ENCODE data around the gene SETD3. TPM values are rescaled to one million over a fixed set of nuclear protein-coding genes. Genes with fewer than 3 reads are reported as not detected.
A peak's percentile ranks its signal among the peaks of the same experiment; 100 is the strongest.

The SETD3 gene
- 10 to 100 TPM; 30.6 to 66.2 (median 42.9) TPM for total RNA-seq

- peak within 1 kb of the TSS; percentile 84 to 96 for H3K27ac ChIP-seq
- ATAC-seq (replicated peaks in 6 of 8) = peak in 3 of 8 experiments; percentile 0
- H3K4me1 ChIP-seq (replicated peaks in 1 of 2) = peaks cover 13 to 23% of the 10 kb centered on the region in 2 donors
- in situ Hi-C loops (cut with MboI; ENCODE audit: low pct_unique_long_range_greater_than_20kb in 2 of 9, low sequenced_read_pairs in 9 of 9, unreplicated experiment in 9 of 9) = no loop called here
- peak within 1 kb of the TSS; percentile 67 to 85 (median 83) for H3K4me3 ChIP-seq
- WGBS, 10 experiments = 0 to 8% (median 0%) methylated on average over 3 to 14 of the region's 122 CpGs; no CpG with 5 or more reads in 7 of the 10 experiments
Measured at GRCh38 chr14:99479906-99480869, at the start of gene SETD3. SETD3 (minus strand) TSS chr14:99480859; CDS start chr14:99465805, 15,054 bp downstream.

- WGBS, 10 experiments = 90 to 100% (median 100%) methylated on average over 1 to 2 of the region's 4 CpGs; no CpG with 5 or more reads in 4 of the 10 experiments
- in situ Hi-C loops (cut with MboI; ENCODE audit: low pct_unique_long_range_greater_than_20kb in 2 of 9, low sequenced_read_pairs in 9 of 9, unreplicated experiment in 9 of 9) = loop anchor here in 3 of 9 experiments (10.0 to 25.0 kb wide), 2 partner anchors 105 to 107 kb away; partner anchors contain the start of gene HHIPL1 (in 2 of the 3)
- Histone ChIP-seq H3K4me1 (replicated peaks in 1 of 2) (peaks cover 54 to 66% of the 10 kb centered on the region in 2 donors), H3K4me3 (no peak overlapping the region), H3K27ac (peak overlapping the region; percentile 78 to 88)
- ATAC-seq (replicated peaks in 6 of 8) = no peak
Measured at GRCh38 chr14:99529899-99530298, 49.2 kb upstream of the SETD3 start.

GRCh38 chr14:99527427-99528076 lies 46.9 kb upstream of the SETD3 start:
- in situ Hi-C loops (cut with MboI; ENCODE audit: low pct_unique_long_range_greater_than_20kb in 2 of 9, low sequenced_read_pairs in 9 of 9, unreplicated experiment in 9 of 9) = loop anchor here in 3 of 9 experiments (10.0 to 25.0 kb wide), 2 partner anchors 107 to 110 kb away; partner anchors contain the start of gene HHIPL1 (in 2 of the 3)
- ATAC-seq (replicated peaks in 6 of 8) = no peak
- WGBS, 10 experiments = 40 to 100% (median 80%) methylated on average over 1 to 16 of the region's 19 CpGs; no CpG with 5 or more reads in 5 of the 10 experiments

GRCh38 chr14:99527026-99527425 lies 46.4 kb upstream of the SETD3 start:
- H3K27ac ChIP-seq = no peak overlapping the region
- in situ Hi-C loops (cut with MboI; ENCODE audit: low pct_unique_long_range_greater_than_20kb in 2 of 9, low sequenced_read_pairs in 9 of 9, unreplicated experiment in 9 of 9) = loop anchor here in 3 of 9 experiments (10.0 to 25.0 kb wide), 2 partner anchors 108 to 110 kb away; partner anchors contain the start of gene HHIPL1 (in 2 of the 3)
- 60 to 92% (median 73%) methylated on average over 1 to 4 of the region's 12 CpGs; no CpG with 5 or more reads in 7 of the 10 experiments for WGBS, 10 experiments
- ATAC-seq (replicated peaks in 6 of 8) = no peak
- no peak overlapping the region for H3K4me3 ChIP-seq
- H3K4me1 ChIP-seq (replicated peaks in 1 of 2) = peaks cover 67 to 72% of the 10 kb centered on the region in 2 donors

More at GRCh38 chr14:99527427-99528076, 46.9 kb upstream of the SETD3 start:
- Histone ChIP-seq H3K4me3 (no peak overlapping the region), H3K27ac (no peak overlapping the region), H3K4me1 (replicated peaks in 1 of 2) (peaks cover 62 to 71% of the 10 kb centered on the region in 2 donors)

GRCh38 chr14:99525699-99526080 lies 45.0 kb upstream of the SETD3 start:
- ATAC-seq (replicated peaks in 6 of 8) = no peak
- H3K27ac ChIP-seq = no peak overlapping the region
- WGBS, 10 experiments = 90 to 95% methylated on average over 2 to 4 of the region's 12 CpGs; no CpG with 5 or more reads in 8 of the 10 experiments

GRCh38 chr14:99524804-99525698 lies 44.4 kb upstream of the SETD3 start:
- Histone ChIP-seq H3K4me3 (no peak overlapping the region), H3K4me1 (replicated peaks in 1 of 2) (peaks cover 53 to 58% of the 10 kb centered on the region in 2 donors), H3K27ac (peak overlapping the region; percentile 40 to 47)
- in situ Hi-C loops (cut with MboI; ENCODE audit: low pct_unique_long_range_greater_than_20kb in 2 of 9, low sequenced_read_pairs in 9 of 9, unreplicated experiment in 9 of 9) = loop anchor here in 7 of 9 experiments (10.0 to 25.0 kb wide), 4 partner anchors 110 to 387 kb away; partner anchors contain the start of gene HHIPL1 (in 4 of the 7)
- 0 to 63% (median 15%) methylated on average over 1 to 6 of the region's 17 CpGs; no CpG with 5 or more reads in 4 of the 10 experiments for WGBS, 10 experiments
- ATAC-seq (replicated peaks in 6 of 8) = peak; percentile 38 to 81 (median 60)

More at GRCh38 chr14:99525699-99526080, 45.0 kb upstream of the SETD3 start:
- Histone ChIP-seq H3K4me1 (replicated peaks in 1 of 2) (peaks cover 59 to 64% of the 10 kb centered on the region in 2 donors), H3K4me3 (no peak overlapping the region)
- in situ Hi-C loops (cut with MboI; ENCODE audit: low pct_unique_long_range_greater_than_20kb in 2 of 9, low sequenced_read_pairs in 9 of 9, unreplicated experiment in 9 of 9) = loop anchor here in 3 of 9 experiments (10.0 to 25.0 kb wide), 2 partner anchors 109 to 112 kb away; partner anchors contain the start of gene HHIPL1 (in 2 of the 3)

DNA sequence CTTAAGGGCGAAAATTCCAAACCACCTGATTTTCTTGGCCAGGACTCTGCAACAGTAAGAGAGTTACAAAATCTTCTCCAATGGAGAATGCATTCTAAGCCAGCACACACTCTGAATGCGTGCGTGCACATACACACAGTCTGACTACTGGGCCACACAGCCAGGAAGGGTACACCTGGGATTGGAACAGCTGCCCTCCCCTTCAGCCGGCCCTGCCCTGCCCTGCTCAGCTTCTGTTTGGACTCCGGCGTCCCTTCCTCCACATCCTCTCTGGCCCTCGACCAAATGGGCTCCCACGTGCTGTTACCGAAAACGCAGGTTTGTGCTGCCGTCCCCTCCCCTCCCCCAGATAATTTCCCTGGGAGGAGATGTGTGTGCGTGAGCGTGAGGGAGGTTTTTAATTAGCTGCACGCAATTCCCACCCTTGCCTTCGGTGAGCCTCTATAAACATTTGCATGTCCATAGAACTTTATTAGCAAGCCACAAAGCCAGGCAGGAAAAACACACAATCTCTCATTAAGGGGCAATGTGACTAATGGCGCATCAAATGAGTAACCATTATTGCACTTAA lies 43.5 kb upstream of the SETD3 start:
- Histone ChIP-seq H3K27ac (peak overlapping the region in 1 of 2 donors; percentile 40), H3K4me1 (replicated peaks in 1 of 2) (peaks cover 51 to 56% of the 10 kb centered on the region in 2 donors), H3K4me3 (no peak overlapping the region)
- peak in 6 of 8 experiments; percentile 4 to 34 (median 16) for ATAC-seq (replicated peaks in 6 of 8)
- in situ Hi-C loops (cut with MboI; ENCODE audit: low pct_unique_long_range_greater_than_20kb in 2 of 9, low sequenced_read_pairs in 9 of 9, unreplicated experiment in 9 of 9) = loop anchor here in 5 of 9 experiments (10.0 to 25.0 kb wide), 4 partner anchors 111 to 388 kb away; partner anchors contain the start of gene HHIPL1 (in 2 of the 5)
- WGBS, 10 experiments = 0 to 46% (median 20%) methylated on average over 1 to 10 of the region's 16 CpGs; no CpG with 5 or more reads in 4 of the 10 experiments

GRCh38 chr14:99523704-99524055 lies 43.0 kb upstream of the SETD3 start:
- in situ Hi-C loops (cut with MboI; ENCODE audit: low pct_unique_long_range_greater_than_20kb in 2 of 9, low sequenced_read_pairs in 9 of 9, unreplicated experiment in 9 of 9) = loop anchor here in 5 of 9 experiments (10.0 to 25.0 kb wide), 4 partner anchors 111 to 389 kb away; partner anchors contain the start of gene HHIPL1 (in 2 of the 5)
- WGBS, 10 experiments = 60 to 71% methylated on average over 1 to 2 of the region's 5 CpGs; no CpG with 5 or more reads in 8 of the 10 experiments

DNA sequence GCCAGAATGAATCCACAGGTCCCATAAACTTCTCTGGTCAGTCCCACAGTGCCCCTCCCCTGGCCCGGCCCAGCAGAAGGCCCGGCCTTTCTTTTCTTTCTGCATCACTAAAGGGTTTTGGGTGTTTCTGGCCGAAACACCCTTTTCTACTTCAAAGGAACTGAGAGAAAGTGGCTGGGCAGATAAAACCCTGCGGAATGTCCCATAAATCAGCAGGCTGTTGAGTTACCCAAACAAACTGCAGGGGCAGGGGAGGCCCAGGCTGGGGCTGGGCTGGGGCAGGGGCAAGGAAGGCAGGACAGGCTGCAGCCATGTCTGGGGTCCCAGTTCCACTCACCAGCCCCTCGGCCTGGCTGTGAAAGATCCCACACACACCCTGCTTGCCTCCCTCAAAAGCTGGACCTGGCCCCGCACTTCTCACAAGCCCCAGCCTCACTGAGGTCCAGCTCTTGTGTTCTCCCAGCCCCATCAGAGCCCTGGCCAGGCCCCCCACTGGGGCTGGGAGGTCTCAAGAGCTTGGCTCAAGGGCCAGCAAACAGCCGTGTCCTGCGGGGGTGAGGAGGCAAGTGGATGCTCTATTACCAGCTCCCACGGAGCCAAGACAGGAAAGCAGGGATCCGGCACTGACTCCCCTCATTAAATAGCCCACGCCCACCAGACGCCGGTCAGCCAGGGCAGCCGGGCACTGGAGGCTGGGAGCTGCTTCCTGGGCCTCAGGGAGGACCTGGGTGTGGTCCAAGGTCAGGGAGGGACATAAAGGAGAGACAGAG lies 42.5 kb upstream of the SETD3 start:
- no peak overlapping the region for H3K4me3 ChIP-seq
- peaks cover 51 to 61% of the 10 kb centered on the region in 2 donors for H3K4me1 ChIP-seq (replicated peaks in 1 of 2)
- H3K27ac ChIP-seq = peak overlapping the region; percentile 51 to 57
- whole genome bisulfite sequencing, 10 experiments = 0 to 15% (median 7%) methylated on average over 1 to 4 of the region's 14 CpGs; no CpG with 5 or more reads in 6 of the 10 experiments
- in situ Hi-C loops (cut with MboI; ENCODE audit: low pct_unique_long_range_greater_than_20kb in 2 of 9, low sequenced_read_pairs in 9 of 9, unreplicated experiment in 9 of 9) = loop anchor here in 5 of 9 experiments (10.0 to 25.0 kb wide), 4 partner anchors 112 to 389 kb away; partner anchors contain the start of gene HHIPL1 (in 2 of the 5)
- peak in 7 of 8 experiments; percentile 21 to 72 (median 40) for ATAC-seq (replicated peaks in 6 of 8)

More at GRCh38 chr14:99523704-99524055, 43.0 kb upstream of the SETD3 start:
- H3K4me1 ChIP-seq (replicated peaks in 1 of 2) = peaks cover 51 to 56% of the 10 kb centered on the region in 2 donors
- H3K27ac ChIP-seq = peak overlapping the region; percentile 51 to 57
- H3K4me3 ChIP-seq = no peak overlapping the region
- no peak for ATAC-seq (replicated peaks in 6 of 8)

GRCh38 chr14:99522457-99522891 lies 41.8 kb upstream of the SETD3 start:
- in situ Hi-C loops (cut with MboI; ENCODE audit: low pct_unique_long_range_greater_than_20kb in 2 of 9, low sequenced_read_pairs in 9 of 9, unreplicated experiment in 9 of 9) = loop anchor here in 5 of 9 experiments (10.0 to 25.0 kb wide), 4 partner anchors 112 to 390 kb away; partner anchors contain the start of gene HHIPL1 (in 2 of the 5)
- Histone ChIP-seq H3K4me3 (no peak overlapping the region), H3K27ac (peak overlapping the region in 1 of 2 donors; percentile 57), H3K4me1 (replicated peaks in 1 of 2) (peaks cover 51 to 61% of the 10 kb centered on the region in 2 donors)
- ATAC-seq (replicated peaks in 6 of 8) = peak in 7 of 8 experiments; percentile 69 to 79 (median 72)
- WGBS, 10 experiments = no CpG with 5 or more reads among the region's 12 CpGs
